GM12874 (cell line): Measurements from ENCODE around the gene PNPLA3.

Experiments used
- CTCF ChIP-seq: IDR thresholded peaks from 2 replicates; pipeline ENCODE4 v1.5.1; 2011; ENCODE audit warnings: low read depth, mild to moderate bottlenecking, control low read depth, low read length, moderate library complexity; ENCODE audit not compliant: insufficient read depth

Gene PNPLA3

GRCh38 chr22:43881091-43882061 lies 42.2 kb upstream of the PNPLA3 start:
- TF ChIP-seq CTCF: no peak

- TF ChIP-seq CTCF: no peak
Measured at GRCh38 chr22:43882122-43882767, 41.4 kb upstream of the PNPLA3 start.

- peak; percentile 84 for TF ChIP-seq CTCF
Measured at GRCh38 chr22:43883012-43883661, 40.5 kb upstream of the PNPLA3 start.

- TF ChIP-seq CTCF: no peak
Measured at GRCh38 chr22:43883719-43884415, 39.7 kb upstream of the PNPLA3 start.

- TF ChIP-seq CTCF: peak; percentile 96
Measured at GRCh38 chr22:43884600-43885318, 38.8 kb upstream of the PNPLA3 start.

GRCh38 chr22:43885319-43885671 lies 38.3 kb upstream of the PNPLA3 start:
- no peak for TF ChIP-seq CTCF

GRCh38 chr22:43885786-43886185 lies 37.8 kb upstream of the PNPLA3 start:
- TF ChIP-seq CTCF: no peak
